DND-41 (cell line): Measurements from ENCODE around the gene PCDH9.

Source experiments
- CTCF ChIP-seq: IDR thresholded peaks from 2 replicates; pipeline ENCODE4 v1.5.1; 2012; ENCODE audit warnings: borderline replicate concordance, low read length, moderate library complexity, mild to moderate bottlenecking; ENCODE audit not compliant: poor library complexity, severe bottlenecking; ENCODE audit errors: extremely low read depth
- EZH2 ChIP-seq: IDR thresholded peaks from 3 replicates; pipeline ENCODE4 v1.6.1; 2012; ENCODE audit warnings: borderline replicate concordance, low read depth, mild to moderate bottlenecking, moderate library complexity, low read length, inconsistent platforms; ENCODE audit not compliant: severe bottlenecking

GRCh38 chr13:67045357-67045756 is 184.8 kb downstream of the PCDH9 start:
- TF ChIP-seq CTCF: no peak
- TF ChIP-seq EZH2: no peak
